ENCODE data around the gene MYO1C. TPM values are rescaled to one million over a fixed set of nuclear protein-coding genes. Genes with fewer than 3 reads are reported as not detected.

The MYO1C gene
- total RNA-seq, 1 donor, result 250 TPM

DNA sequence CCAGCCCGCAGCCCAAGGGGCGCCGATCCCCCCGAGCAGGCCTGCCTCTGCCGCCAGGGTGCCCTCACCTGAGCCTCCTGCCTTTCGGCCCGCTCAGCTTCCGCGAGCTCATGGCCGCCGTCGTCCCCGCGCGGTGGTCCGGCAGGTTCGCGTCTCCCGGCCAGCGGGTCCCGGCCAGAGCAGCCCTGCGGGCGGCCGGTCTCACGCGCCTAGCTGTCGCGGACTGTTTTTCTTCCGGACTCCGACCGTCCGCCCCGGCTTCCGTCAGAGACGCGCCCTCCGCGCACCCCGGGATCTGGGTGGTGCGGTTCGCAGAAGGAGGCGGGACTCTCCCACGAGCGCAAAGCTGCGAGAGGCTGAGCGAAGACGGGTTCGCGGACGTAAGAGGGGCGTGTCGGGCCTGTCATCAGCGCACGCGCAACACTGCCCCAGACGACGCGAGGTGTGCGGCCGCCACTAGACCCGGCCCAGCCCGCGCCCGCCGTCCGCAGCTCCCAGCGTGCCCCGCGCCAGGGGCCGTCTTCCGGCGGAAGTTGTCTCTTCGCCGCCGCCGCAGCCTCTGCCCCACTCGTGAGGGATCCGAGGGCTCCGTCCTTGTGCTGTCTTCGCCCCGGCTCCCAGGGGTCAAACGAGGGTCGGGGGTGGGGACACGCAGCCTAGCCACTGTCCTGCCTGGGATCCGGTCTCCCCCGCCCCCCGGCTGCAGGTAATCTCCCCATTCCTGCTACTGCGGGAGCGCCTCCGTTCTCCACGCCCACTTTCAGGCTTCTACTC, 24.1 kb upstream of the MYO1C start, which contains the start of gene INPP5K:
Gene INPP5K (minus strand): TSS at position 225 of the 774 bp plus-strand sequence. CDS start 113 bp downstream, at position 112.
- peak within 1 kb of the TSS; percentile 93 for H3K4me3 ChIP-seq (ENCODE audit: insufficient read depth, low read length)
- peak within 1 kb of the TSS; percentile 80 for H3K27ac ChIP-seq (ENCODE audit: low read depth, low read length)
- peaks cover 32% of the 10 kb centered on the region for H3K79me2 ChIP-seq (ENCODE audit: insufficient read depth, low read length)
- no peaks in the 10 kb centered on the region for H3K27me3 ChIP-seq (ENCODE audit: insufficient read depth, low read length)
- DNase-seq (ENCODE audit: insufficient read length, low spot score, missing footprints), result peak; percentile 99
- no peaks in the 10 kb centered on the region for H3K9me3 ChIP-seq (ENCODE audit: low read depth, low read length)
- peaks cover 18% of the 10 kb centered on the region for H3K36me3 ChIP-seq (ENCODE audit: insufficient read depth, low read length)
- peak within 1 kb of the TSS; percentile 95 for H2AFZ ChIP-seq (ENCODE audit: low read length)
- TF ChIP-seq, protein P1, sequence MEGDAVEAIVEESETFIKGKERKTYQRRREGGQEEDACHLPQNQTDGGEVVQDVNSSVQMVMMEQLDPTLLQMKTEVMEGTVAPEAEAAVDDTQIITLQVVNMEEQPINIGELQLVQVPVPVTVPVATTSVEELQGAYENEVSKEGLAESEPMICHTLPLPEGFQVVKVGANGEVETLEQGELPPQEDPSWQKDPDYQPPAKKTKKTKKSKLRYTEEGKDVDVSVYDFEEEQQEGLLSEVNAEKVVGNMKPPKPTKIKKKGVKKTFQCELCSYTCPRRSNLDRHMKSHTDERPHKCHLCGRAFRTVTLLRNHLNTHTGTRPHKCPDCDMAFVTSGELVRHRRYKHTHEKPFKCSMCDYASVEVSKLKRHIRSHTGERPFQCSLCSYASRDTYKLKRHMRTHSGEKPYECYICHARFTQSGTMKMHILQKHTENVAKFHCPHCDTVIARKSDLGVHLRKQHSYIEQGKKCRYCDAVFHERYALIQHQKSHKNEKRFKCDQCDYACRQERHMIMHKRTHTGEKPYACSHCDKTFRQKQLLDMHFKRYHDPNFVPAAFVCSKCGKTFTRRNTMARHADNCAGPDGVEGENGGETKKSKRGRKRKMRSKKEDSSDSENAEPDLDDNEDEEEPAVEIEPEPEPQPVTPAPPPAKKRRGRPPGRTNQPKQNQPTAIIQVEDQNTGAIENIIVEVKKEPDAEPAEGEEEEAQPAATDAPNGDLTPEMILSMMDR (IDR thresholded peaks at IDR 0.05; ENCODE audit: extremely low read depth, low read depth, low read length), result no peak
- peaks cover 8% of the 10 kb centered on the region for H4K20me1 ChIP-seq (ENCODE audit: insufficient read depth, low read length)
- H3K4me2 ChIP-seq (ENCODE audit: insufficient read depth, low read length), result peak within 1 kb of the TSS; percentile 99
- H3K4me1 ChIP-seq (ENCODE audit: insufficient read depth, low read length), result peaks cover 11% of the 10 kb centered on the region

DNA sequence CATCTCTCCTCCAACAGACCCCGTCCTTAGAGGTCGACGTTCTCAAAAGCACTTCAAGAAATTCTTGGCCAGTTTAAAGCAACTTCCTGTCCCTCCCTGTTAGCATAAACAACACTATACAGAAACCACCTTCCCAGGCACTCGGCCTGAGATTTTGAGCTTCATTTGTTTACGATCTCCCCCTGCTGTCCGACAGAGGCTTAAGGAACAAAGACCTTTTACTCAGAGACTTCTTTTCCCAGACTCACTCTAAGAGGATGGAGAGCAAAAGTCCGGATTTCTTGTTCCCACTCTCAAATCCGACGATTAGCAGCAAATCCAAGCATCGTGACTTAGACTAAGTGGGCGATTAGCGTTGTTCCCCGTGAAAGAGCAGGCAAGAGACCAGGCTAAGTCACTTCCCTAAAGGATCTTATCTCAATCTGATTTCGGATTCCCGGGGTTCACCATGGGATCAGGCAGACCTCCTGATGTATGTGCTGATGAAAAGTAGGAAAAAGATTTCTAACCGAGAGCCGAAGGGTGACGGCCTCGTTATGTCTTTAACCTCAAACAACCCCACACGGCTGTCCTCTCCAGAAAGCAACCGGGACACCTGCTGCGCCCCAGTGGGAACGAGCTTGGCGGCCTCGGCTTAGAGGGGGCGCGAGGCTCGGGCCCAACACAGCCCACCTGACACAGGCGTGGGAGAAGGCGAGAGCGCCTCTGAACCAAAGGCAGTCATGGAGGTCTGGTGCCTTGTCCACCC, 23.3 kb upstream of the MYO1C start:
- no peaks in the 10 kb centered on the region for H3K9me3 ChIP-seq (ENCODE audit: low read depth, low read length)
- H3K4me1 ChIP-seq (ENCODE audit: insufficient read depth, low read length), result peaks cover 16% of the 10 kb centered on the region
- peak; percentile 96 for DNase-seq (ENCODE audit: insufficient read length, low spot score, missing footprints)
- no peaks in the 10 kb centered on the region for H3K27me3 ChIP-seq (ENCODE audit: insufficient read depth, low read length)
- peak overlapping the region; percentile 74 for H3K27ac ChIP-seq (ENCODE audit: low read depth, low read length)
- peaks cover 8% of the 10 kb centered on the region for H4K20me1 ChIP-seq (ENCODE audit: insufficient read depth, low read length)
- H3K36me3 ChIP-seq (ENCODE audit: insufficient read depth, low read length), result peaks cover 18% of the 10 kb centered on the region
- H3K4me2 ChIP-seq (ENCODE audit: insufficient read depth, low read length), result peak overlapping the region; percentile 99
- peak overlapping the region; percentile 93 for H3K4me3 ChIP-seq (ENCODE audit: insufficient read depth, low read length)
- peaks cover 32% of the 10 kb centered on the region for H3K79me2 ChIP-seq (ENCODE audit: insufficient read depth, low read length)
- H2AFZ ChIP-seq (ENCODE audit: low read length), result peak overlapping the region; percentile 64
- TF ChIP-seq, protein P1 (IDR thresholded peaks at IDR 0.05; ENCODE audit: extremely low read depth, low read depth, low read length), result peak; percentile 76

DNA sequence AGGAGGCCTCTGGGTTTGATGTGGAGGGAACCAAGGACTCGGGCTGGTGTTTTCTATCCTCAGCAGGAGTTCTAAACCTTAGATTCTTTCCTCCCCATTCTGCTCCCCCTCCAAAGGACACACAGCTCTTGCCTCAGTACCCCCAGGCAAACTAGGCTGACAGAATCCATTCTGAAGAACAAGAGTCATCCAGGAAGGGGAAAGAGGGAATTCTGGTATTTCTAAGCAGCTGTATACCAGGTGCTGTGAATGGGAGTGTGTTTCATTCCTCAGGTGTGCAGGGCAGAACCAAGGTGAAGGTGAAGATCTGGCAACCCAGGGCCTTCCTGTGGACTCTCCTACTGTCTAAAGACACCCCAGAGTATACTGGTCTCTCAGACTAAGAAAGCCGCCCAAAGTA, 19.9 kb upstream of the MYO1C start:
- H3K36me3 ChIP-seq (ENCODE audit: insufficient read depth, low read length), result peaks cover 2% of the 10 kb centered on the region
- no peaks in the 10 kb centered on the region for H3K27me3 ChIP-seq (ENCODE audit: insufficient read depth, low read length)
- H3K4me3 ChIP-seq (ENCODE audit: insufficient read depth, low read length), result no peak overlapping the region
- H3K27ac ChIP-seq (ENCODE audit: low read depth, low read length), result no peak overlapping the region
- TF ChIP-seq, protein P1 (IDR thresholded peaks at IDR 0.05; ENCODE audit: extremely low read depth, low read depth, low read length), result no peak
- no peaks in the 10 kb centered on the region for H3K9me3 ChIP-seq (ENCODE audit: low read depth, low read length)
- peaks cover 4% of the 10 kb centered on the region for H4K20me1 ChIP-seq (ENCODE audit: insufficient read depth, low read length)
- no peak overlapping the region for H2AFZ ChIP-seq (ENCODE audit: low read length)
- H3K4me2 ChIP-seq (ENCODE audit: insufficient read depth, low read length), result no peak overlapping the region
- DNase-seq (ENCODE audit: insufficient read length, low spot score, missing footprints), result peak; percentile 68
- peaks cover 13% of the 10 kb centered on the region for H3K4me1 ChIP-seq (ENCODE audit: insufficient read depth, low read length)
- H3K79me2 ChIP-seq (ENCODE audit: insufficient read depth, low read length), result peaks cover 29% of the 10 kb centered on the region
